GM12872 (cell line): ENCODE results near the gene MS4A4A.

Source experiments
- TF ChIP-seq, protein P1 (sequence below): IDR thresholded peaks from 3 replicates; pipeline ENCODE4 v1.5.1; 2011; ENCODE audit warnings: low read depth, mild to moderate bottlenecking, low read length, moderate library complexity; ENCODE audit not compliant: insufficient read depth

Gene MS4A4A

GRCh38 chr11:60252213-60253108 is 28.0 kb upstream of the MS4A4A start:
- TF ChIP-seq, protein P1, sequence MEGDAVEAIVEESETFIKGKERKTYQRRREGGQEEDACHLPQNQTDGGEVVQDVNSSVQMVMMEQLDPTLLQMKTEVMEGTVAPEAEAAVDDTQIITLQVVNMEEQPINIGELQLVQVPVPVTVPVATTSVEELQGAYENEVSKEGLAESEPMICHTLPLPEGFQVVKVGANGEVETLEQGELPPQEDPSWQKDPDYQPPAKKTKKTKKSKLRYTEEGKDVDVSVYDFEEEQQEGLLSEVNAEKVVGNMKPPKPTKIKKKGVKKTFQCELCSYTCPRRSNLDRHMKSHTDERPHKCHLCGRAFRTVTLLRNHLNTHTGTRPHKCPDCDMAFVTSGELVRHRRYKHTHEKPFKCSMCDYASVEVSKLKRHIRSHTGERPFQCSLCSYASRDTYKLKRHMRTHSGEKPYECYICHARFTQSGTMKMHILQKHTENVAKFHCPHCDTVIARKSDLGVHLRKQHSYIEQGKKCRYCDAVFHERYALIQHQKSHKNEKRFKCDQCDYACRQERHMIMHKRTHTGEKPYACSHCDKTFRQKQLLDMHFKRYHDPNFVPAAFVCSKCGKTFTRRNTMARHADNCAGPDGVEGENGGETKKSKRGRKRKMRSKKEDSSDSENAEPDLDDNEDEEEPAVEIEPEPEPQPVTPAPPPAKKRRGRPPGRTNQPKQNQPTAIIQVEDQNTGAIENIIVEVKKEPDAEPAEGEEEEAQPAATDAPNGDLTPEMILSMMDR, result no peak

DNA sequence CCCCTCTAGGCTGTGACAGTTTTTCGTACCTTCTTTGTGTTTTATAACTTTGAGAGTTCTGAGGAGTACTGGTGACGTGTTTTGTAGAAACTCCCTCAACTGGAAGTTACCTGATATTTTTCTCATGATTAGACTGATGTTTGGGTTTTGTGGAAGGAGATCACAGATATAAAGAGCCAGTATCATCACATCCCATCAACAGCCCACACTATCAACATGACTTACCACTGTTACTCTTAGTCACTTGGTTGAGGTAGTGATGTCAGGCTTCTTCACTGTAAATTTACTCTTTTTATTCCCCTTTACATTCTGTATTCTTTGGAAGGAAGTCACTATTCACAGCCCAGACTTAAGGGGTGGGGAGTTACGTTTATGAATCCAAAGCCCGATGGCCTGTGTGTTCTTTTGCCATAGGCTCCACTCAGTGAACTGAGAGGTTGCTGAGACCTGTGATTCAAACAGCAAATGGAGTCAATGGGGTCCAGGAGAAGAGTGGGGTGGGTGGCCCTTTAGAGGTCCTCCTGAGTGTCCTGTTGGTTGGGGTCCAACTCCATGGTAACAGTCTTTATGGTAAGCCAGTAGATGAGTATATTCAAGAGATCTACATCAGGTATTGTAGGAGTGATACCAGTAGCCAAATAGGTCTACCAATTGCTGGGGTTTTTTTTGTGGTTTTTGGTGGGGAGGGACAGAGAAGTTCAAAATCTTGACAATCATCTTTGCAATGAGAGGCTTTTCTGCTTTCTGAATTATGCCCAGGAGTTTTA is 22.3 kb upstream of the MS4A4A start:
- TF ChIP-seq, protein P1, result no peak

DNA sequence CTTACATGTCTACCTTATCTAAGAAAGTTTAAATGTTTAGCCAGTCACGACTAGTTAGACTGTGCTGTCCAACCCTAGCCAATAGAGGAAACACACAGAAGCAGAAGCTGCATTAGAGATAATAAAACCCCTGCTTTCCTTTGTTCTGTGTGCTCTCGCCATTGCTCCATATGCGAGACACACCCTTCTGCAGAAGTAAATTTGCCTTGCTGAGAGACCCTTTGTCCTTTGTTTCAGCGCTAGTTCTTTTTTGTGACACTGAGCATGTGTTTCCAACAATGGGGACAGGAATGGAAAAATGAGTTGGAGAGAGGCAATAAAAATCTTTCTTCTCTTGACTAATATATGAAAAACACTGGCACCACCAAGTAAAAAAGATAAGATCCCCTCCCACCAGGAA is 19.5 kb upstream of the MS4A4A start:
- TF ChIP-seq, protein P1, result no peak

- TF ChIP-seq, protein P1, result no peak
These were observed 17.1 kb upstream of the MS4A4A start for GRCh38 chr11:60263402-60263801.

- TF ChIP-seq, protein P1, result no peak
These were observed 15.8 kb upstream of the MS4A4A start for GRCh38 chr11:60264644-60265043.

DNA sequence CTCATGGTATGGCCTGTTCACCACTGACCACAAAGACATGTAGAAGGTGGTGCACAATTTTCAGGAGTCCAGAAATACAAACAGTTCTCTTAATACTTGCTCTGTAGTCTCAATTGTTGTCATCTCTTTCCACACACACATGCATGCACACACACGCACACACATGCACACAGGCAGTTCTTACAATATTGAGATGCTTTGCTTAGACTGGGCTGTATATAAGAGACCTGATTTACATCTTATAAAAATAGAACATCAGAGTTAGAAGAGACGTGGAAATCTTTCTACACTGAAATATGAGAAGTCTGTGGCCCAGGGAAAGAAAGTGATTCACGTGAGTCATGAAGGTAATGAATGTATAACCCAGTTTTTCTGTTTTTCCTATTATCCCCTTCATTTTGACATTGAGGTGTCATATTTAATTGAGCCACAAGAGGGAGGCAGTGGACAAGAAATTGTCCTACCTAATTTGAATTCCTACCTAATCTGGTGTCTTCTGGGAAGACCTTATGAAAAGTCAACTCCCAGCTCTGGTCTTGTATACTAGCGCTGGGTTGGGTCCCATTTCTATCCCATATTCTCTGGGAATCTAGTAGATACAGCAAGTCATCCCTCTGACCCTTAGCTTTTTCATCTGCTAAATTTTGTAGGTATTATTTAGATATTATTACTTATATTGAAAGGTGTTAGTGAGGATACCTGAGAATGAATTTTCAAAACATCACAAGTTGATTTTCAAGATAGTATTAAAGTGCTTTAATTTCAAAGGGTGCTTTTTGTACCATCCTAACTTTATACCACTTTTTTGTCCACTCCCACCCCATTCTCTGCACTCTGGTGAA is 14.9 kb upstream of the MS4A4A start:
- TF ChIP-seq, protein P1, result peak; percentile 64

- TF ChIP-seq, protein P1, result no peak
These were observed 6.0 kb upstream of the MS4A4A start for GRCh38 chr11:60274416-60274815.
